ENCODE data around the gene PAK4.
"Not testable (repeated sequence)": the region's sequence is repeated elsewhere in the genome, so short reads cannot be mapped to it uniquely, and the experiment has no call there.

The PAK4 gene

DNA sequence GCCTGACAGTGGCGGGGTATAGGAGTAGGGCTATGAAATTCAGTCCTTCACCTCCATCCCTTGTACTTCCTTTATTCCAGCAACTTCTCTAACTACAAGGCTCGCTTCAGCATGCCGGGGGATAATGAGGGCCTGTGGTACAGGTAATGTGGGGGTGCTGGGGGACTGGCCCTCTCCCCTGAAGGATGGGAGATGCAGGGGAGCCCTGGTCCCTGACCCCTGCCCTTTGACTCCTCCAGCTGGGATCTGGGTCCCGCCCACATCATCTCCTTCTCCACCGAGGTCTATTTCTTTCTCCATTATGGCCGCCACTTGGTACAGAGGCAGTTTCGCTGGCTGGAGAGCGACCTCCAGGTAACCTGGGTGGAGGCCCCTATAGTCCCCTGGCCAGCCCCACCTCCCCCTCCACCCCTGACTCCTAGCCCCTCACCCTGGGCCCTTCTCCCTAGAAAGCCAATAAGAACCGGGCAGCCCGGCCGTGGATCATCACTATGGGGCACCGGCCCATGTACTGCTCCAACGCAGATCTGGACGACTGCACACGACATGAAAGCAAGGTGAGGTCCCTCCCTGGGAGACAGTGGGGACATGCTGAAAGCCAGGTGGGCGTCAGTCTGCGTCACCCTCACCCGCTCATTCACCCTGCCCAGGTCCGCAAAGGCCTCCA, 25.0 kb upstream of the PAK4 start:
- no peak for DNase-seq (ENCODE audit: low read depth in 2 of 2)

DNA sequence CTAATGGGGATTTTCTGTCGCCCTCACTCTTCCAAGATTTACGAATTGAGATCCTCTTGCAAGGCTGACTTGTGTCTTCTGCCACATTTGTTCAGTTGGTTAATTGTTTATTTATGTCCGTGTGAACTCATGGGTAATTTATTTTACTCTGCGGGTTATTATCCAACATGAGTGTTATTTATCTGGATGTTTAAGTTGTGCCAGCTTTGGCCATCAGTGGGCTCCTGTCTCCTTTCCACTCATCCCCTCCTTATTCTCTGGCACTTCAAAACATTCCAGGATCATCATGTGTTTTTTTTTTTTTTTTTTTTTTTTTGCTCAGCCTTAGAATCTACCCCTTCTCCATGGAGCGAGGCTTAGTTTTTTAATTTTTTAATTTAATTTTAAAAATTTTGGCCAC, 22.4 kb upstream of the PAK4 start:
- DNase-seq (ENCODE audit: low read depth in 2 of 2): no peak

DNA sequence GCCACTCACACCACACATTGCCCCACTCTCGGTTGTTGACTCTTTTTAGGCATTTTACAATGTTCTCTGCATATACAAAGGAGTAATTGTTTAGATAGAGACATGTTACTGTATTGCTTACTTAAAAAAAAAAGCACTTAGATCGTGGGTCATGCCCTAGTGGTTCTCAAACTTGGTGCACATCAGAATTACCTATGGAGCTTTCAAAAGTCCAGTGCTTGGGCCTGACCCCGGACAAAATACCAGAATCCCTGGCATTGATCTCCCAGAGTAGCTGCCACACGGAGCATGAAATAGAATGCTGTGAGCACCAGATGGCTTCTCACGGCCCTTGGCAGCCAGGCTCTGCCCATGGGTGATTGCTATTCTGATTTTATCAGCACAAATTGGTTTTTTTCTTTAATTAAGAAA, 21.4 kb upstream of the PAK4 start:
- no peak for DNase-seq (ENCODE audit: low read depth in 2 of 2)

DNA sequence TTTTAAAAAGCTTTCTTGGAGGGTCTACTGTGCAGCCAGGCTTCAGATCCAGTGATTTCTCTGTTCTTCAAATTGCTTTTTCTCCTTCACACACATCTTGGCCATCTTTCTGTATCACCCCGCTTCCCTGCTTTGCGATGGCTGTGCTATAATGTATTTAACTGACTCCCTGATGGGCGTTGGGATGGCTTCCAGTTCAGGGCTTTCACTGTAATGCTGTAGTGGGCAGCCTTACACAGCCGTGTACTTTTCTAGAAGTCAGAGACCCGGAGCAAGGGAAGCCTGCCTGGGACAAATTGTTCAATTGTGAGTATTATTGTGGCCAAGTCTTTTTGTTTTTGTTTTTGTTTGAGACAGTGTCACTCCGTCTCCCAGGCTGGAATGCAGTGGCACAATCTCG, 19.4 kb upstream of the PAK4 start:
- no peak for DNase-seq (ENCODE audit: low read depth in 2 of 2)

DNA sequence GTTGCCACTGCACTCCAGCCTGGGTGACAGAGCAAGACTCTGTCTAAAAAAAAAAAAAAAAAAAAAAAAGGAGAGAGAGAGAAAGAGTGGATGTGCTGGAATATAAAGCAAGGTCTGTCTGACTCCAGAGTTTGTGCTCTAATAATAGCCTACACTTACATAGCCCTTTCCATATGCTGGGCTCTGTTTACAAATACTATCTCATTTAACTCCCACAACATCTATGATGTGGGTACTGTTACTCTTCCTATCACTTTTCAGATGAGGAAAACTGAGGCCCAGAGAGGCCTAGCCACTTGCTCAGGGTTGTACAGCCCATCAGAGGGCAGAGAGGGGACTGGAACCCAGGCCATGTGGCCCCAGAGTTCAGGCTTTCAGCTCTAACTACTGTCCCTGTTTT, 15.9 kb upstream of the PAK4 start:
- no peak for DNase-seq (ENCODE audit: low read depth in 2 of 2)

DNA sequence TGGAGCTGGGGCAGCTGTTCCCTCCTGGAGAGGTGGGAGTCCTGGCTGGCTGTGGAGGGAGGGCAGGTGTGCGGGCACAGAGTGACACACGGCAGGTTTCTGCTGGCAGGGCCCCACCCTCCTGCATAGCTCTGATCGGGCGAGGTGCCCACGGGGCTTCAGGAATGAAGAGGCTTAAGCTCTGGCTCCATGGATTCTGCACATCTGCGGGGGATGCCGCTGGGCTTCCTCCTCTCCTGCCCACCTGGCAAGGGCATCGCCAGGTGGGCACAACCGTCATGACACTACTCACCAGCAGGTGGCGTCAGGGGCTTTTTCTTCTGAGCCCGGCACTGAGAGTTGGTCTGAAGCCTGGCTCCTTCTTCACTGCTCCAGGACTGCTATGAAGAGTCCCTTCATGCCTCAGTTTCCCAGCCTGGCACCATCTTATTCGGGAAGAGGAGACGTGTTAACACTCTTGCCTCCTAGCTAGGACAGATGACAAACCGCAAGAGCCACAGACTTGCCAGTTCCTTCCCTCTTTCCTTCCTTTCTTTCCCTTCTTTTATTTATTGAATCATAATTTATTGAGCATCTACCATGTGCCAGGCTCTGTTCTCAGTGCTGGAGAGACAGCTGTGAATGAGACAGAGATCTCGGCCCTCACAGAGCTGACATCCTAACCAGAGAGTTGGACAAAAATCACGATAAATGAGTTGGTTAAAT, 15.2 kb upstream of the PAK4 start:
- DNase-seq (ENCODE audit: low read depth in 2 of 2): peak; percentile 43 to 75

DNA sequence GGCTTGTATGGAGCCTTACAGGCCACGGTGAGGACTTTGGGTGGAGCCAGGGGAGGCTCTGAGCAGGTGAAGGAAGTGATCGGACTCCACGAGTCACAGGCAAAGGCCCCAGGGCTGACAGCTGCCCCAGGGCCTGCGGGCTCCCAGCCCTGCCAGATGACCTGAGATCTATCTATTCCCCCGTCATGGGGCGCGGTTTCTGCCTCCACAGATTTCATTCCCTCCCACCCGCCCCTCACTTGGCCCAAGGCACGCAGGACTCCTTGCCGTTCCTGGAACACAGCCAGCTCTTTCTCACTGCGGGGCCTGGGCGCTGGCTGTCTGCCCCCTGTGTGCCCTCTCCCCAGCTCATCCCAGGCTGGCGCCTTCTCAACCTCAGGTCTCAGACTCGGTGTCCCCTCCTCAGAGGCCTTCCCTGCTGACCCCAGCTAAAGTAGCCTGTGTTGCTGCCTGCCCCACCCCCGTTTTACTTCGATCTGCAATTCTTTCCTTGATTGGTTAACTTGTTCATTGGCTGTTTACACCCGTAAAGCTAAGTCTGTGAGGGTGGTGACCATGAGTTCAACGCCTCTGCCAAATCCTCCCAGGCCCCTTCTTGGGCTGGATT, 13.9 kb upstream of the PAK4 start:
- no peak for DNase-seq (ENCODE audit: low read depth in 2 of 2)

DNA sequence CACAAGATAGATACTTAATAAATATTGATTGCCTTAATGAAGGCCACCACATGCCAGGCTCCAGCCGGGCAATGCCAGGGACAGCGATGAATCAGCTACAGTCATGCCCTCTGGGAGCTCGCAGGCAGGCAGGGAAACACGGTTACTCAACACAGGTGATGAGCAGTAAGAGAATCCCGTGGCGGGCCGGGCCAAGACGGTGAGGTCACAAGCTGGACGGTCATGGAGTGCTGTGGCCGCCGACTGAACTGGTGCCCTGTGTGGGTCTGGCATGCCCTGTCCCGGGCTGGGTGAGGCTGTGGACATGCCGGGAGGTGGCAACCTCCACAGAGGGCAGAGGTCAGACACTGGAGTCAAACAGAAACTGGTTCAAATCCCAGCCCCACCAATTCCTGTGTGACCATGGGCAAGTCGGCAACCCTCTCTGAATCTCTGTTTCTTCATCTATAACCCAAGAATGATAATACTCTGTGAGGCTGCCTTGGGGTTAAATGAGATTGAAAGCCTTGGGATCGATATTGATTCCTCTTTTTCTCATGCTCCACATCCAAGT, 13.2 kb upstream of the PAK4 start:
- no peak for DNase-seq (ENCODE audit: low read depth in 2 of 2)

DNA sequence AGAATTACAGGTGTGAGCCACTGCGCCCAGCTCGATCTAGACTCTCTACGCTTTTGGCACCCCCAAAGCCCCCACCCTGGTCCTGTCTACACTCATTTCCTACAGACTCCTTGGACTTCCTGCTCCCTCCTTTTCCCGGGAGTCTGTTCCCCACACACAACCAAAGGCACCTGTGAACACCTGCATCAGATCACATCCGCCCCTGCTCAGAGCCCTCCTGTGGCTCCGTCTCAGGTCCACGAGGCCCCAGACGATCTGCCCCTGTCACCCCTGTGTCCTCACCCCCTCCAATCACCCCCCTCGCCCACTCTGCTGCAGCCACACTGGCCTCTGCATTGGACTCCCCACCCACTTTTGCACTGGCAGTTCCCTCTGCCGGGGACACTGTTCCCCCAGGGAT, 12.4 kb upstream of the PAK4 start:
- no peak for DNase-seq (ENCODE audit: low read depth in 2 of 2)

DNA sequence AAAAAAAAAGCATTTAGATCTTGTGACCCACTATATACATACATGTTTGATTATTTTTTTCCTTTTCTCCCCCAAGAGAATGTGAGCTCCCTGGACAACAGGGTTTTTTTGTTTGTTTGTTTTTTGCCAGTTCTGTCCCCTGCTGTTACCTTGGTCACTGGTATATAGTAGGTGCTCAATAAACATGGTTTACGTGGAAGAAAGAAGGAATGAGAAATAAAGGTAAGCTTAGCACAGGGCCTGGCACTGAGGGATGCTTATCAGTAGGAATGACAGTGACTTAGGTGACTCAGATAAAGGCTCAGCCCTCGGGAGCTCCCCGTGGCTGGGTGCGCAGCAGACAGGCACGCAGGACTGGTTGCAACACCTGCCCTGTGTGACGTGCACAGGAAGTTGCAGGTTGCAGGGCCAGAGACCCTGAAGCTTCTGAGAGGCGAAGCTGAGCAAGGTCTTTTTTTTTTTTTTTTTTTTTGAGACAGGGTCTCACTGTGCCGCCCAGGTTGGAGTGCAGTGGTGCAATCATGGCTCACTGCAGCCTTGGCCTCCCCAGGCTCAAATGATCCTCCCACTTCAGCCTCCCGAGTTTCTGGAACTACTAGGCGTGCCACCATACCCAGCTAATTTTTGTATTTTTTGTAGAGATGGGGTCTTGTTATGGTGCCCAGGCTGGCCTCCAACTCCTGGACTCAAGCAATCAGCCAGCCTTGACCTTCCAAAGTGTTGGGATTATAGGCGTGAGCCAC, 10.3 kb upstream of the PAK4 start:
- DNase-seq (ENCODE audit: low read depth in 2 of 2): no peak

DNA sequence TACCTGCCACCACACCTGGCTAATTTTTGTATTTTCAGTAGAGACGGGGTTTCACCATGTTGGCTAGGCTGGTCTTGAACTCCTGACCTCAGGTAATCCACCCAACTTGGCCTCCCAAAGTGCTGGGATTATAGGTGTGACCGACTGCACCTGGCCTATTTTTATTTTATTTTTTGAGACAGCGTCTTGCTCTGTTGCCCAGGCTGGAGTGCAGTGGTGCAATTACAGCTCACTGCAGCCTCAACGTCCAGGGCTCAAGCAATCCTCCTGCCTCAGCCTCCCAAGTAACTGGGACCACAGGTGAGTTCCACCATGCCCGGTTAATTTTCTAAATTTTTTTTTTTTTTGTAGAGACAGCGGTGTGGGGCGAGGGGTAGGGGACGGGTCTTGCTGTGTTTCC, 8.6 kb upstream of the PAK4 start:
- DNase-seq (ENCODE audit: low read depth in 2 of 2): not testable (repeated sequence)

DNA sequence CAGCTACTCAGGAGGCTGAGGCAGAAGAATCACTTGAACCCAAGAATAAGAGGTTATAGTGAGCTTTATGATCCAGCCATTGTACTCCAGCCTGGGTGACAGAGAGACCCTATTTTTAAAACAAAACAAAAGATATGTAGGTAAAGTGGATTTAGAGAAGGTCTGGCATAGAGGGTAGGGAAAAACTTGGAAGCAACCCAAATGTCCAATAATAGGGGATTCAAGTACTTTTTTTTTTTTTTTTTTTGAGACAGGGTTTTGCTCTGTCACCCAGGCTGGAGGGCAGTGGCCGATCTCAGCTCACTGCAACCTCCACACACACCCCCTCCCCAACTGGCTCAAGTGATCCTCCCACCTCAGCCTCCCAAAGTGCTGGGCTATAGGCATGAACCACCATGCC, 5.8 kb upstream of the PAK4 start:
- no peak for DNase-seq (ENCODE audit: low read depth in 2 of 2)

DNA sequence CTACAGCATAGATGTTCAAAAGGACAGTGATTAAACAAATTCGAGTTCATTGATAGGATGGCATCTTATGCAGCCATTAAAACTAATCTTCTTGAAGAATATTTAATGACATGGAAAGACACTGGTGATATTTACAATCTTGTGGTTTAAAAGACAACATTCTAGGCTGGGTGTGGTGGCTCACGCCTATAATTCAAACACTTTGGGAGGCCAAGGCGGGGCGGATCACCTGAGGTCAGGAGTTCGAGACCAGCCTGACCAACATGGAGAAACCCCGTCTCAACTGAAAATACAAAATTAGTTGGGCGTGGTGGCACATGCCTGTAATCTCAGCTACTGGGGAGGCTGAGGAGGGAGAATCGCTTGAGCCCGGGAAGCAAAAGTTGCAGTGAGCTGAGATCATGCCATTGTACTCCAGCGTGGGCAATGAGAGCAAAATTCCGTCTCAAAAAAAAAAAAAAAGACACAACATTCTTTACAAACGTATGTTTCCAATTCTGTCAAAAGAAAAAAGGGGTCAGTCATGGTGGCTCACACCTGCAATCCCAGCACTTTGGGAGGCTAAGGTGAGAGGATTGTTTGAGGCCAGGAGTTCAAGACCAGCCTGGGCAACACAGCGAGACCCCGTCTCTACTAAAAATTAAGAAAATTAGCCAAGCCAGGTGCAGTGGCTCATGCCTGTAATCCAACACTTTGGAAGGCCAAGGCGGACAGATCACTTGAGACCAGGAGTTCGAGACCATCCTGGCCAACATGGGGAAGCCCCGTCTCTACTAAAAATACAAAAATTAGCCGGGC, 2.5 kb upstream of the PAK4 start:
- no peak for DNase-seq (ENCODE audit: low read depth in 2 of 2)

DNA sequence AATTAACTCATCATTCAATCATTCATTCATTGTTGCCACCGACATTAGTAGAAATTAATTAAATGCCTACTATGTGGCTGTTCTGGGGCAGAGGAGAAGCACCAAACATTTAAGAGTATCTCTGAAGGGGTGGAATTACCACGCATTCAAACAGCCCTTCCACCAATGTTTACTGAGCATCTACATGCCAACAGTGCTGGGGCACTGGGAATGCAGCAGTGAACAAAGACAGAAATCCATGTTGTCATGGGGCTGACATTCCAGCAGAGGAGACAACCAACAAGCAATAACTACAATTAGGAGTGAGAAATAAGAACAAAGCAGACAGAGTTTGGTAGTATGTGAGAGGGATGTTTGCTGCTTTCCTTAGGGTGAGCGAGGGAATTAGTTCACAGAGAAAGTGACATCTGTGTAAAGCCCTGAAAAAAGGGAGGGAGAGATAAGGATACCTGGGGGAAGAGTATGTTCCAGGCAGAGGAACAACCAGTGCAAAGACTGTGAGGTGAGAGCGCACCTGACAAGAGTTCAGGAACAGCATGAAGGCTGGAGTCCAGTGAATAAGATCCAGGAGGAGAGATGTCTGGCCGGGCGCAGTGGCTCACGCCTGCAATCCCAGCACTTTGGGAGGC, 1.3 kb upstream of the PAK4 start:
- DNase-seq (ENCODE audit: low read depth in 2 of 2): no peak

DNA sequence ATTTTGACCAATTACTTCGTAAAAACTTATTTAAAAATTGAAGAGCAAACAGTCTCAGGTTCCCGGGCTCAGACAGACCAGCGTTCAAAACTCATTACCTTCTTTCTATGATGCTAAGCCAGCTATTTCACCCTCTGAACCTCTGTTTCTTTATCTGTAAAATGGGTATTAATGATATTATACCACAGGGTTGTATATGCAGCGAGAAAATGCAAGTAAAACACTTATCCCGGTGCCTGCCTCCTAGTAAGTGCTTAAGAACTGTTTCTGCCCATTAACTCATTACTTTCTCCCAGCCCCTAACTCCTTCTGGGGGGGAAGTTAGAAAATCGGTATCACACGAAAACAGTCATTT, 410 bp upstream of the PAK4 start:
- DNase-seq (ENCODE audit: low read depth in 2 of 2): no peak

DNA sequence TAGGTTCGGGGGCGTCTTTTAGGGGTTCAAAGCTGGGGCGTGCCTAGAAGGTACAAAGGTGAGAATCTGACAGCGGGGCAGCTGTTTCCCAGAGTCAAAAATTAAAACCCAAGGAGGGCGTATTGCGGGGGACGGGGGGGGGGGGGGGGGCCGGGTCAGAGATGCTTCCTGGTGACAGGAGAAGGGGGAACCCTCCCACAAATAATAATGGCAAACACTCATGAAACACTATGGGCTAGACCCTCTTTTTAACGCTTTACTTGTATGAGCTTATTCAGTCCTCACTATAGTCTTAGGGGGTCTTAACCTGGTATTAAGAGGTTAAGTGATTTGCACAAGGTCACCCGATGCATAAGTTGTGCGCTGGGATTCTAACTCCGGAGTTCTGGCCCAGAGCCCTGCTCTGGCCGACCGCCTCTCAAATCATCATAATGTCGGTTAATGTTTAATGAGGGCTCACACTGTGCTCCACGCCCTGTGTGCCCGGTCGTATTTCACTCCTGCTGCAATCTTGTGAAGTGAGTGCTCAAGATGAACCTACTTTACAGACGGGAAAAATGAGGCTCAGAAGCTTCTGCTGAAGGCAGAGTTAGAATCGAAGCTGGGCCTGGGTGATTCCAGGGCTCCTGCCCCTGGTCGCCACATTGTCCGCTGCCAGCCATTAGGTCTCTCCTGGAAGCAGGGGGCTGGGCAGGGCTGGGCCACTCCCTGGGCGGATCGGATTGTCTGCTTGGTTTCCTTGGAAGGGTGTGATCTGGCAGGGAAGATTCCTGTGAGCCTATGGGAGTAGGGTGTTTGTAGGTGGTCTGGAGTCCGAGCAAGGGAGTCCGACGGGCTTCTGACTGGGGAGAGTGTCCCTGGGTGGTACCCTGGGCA, 964 bp downstream of the PAK4 start:
- DNase-seq (ENCODE audit: low read depth in 2 of 2): no peak

DNA sequence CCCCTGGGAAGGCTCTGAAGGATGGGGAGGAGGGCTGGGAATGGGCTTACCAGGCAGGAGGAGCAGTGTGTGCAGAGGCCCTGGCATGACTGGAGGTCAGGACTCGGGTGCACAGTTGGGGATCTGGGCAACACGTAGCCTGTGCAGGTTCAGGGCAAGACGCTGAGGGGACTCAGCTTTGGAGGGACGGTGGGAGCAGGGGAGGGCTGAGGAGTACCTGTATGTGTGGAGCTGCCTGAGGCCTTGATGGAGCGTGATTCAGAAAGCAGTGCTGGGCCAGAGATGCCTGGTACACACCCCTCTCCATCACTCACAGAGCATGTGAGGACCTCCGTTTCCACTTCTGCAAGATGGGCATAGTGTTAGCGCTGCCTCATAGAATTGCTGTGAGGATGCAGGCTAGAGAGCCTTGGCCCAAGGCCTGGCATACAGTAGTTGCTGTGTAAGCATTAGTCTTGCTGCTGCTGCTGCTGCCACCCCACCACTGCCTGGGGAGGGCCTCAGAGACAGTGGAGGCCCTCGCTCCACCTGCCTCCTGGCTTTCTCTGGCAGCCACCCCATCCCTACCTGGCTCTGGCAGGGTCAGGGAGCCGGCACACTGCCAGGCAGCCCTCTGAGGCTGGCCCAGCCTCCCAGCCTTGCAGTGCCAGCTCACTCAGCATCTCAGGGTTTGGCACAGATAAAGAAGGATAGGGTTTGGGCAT, 2.4 kb downstream of the PAK4 start:
- no peak for DNase-seq (ENCODE audit: low read depth in 2 of 2)

DNA sequence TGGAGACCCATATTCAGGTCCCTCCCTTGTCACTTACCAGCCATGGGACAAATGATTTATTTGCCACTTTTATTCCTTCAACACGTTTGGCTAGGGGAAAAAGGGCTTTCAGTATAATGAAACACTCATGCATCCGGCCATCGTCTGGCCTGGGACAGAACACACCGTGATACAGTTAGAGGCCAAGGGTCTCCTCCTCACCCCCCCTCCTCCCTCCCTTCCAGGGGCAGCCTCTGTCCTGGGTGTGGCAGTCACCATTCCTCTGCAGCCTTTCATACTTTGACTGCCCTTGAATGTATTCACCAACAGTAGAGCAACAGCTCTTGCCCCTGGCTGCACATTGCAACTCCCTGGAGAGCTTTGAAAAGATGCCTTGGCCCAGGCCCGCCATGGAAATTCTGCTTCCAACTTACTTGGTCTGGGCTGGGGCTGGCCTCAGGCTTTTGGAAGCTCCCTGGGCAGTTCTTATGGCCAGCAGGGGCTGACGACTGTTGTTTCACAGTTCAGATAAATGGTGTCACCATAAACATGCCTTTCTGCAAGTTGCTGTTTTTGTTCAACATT, 3.0 kb downstream of the PAK4 start:
- DNase-seq (ENCODE audit: low read depth in 2 of 2): no peak

DNA sequence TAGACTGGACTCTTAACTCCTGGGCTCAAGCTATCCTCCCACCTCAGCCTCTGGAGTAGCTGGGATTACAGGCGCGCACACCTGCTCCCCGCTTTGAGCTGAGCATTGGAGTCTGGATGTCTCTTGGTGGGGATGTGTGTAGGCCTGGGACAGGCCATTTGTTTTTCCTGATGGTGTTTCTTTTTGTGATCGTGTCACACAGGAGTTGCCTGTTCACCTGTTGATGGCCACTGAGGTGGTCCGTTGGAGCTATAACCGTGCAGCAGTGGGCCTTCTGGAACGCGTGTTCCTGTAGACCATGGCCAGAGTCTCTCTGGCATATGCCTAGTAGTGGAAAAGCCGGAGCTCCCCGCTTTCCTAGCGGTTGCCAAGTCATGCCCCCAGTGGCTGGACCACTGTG, 3.5 kb downstream of the PAK4 start:
- no peak for DNase-seq (ENCODE audit: low read depth in 2 of 2)

Measured in stimulated activated CD4-positive, alpha-beta T cell treated with anti-CD3 and anti-CD28 coated beads, Interleukin-12 subunit alpha, Interleukin-12 subunit beta, amount 100 ng/mL, for 24 hours (primary cell).